ENCODE data around the gene IL31.

IL31 gene

GRCh38 chr12:122126342-122126635 is 47.7 kb downstream of the IL31 start:
- no peaks in the 10 kb centered on the region for H3K4me1 ChIP-seq (ENCODE audit: insufficient read depth, low read length, poor library complexity, severe bottlenecking)
- no peak overlapping the region for H3K4me3 ChIP-seq (ENCODE audit: low read length, poor library complexity, severe bottlenecking)
- H3F3A ChIP-seq (ENCODE audit: low read depth): no peaks in the 10 kb centered on the region
- no peaks in the 10 kb centered on the region for H3K9me2 ChIP-seq (replicated peaks; ENCODE audit: low read depth, low read length)
- H3K27me3 ChIP-seq (ENCODE audit: insufficient read depth, low read length, poor library complexity, severe bottlenecking): no peaks in the 10 kb centered on the region
- peaks cover 35% of the 10 kb centered on the region for H3K79me2 ChIP-seq (ENCODE audit: insufficient read depth, low read length)
- peaks cover 6% of the 10 kb centered on the region for H4K20me1 ChIP-seq (ENCODE audit: insufficient read depth, low read length, poor library complexity, severe bottlenecking)
- no peaks in the 10 kb centered on the region for H3K9me3 ChIP-seq (ENCODE audit: insufficient read depth, low read depth, low read length)
- no peak overlapping the region for H3K4me2 ChIP-seq (ENCODE audit: low read depth, low read length, poor library complexity, severe bottlenecking)
- H3K36me3 ChIP-seq (ENCODE audit: insufficient read depth, low read length): peaks cover 42% of the 10 kb centered on the region; the same call in 1 of the 2 replicates
- no peak overlapping the region for H3K9ac ChIP-seq (ENCODE audit: low read depth, low read length, poor library complexity, severe bottlenecking)
- TF ChIP-seq EZH2phosphoT487 (IDR thresholded peaks at IDR 0.05; ENCODE audit: borderline replicate concordance) (no peak), CTCF (conservative IDR thresholded peaks at IDR 0.05; ENCODE audit: low read length) (no peak)
- no peak overlapping the region for H2AFZ ChIP-seq (ENCODE audit: low read length)

GRCh38 chr12:122125452-122126341 is 48.3 kb downstream of the IL31 start:
- H3K4me3 ChIP-seq (ENCODE audit: low read length, poor library complexity, severe bottlenecking): no peak overlapping the region
- H3K9me3 ChIP-seq (ENCODE audit: insufficient read depth, low read depth, low read length): no peaks in the 10 kb centered on the region
- H3K79me2 ChIP-seq (ENCODE audit: insufficient read depth, low read length): peaks cover 37% of the 10 kb centered on the region
- no peaks in the 10 kb centered on the region for H3F3A ChIP-seq (ENCODE audit: low read depth)
- H3K9me2 ChIP-seq (replicated peaks; ENCODE audit: low read depth, low read length): no peaks in the 10 kb centered on the region
- no peaks in the 10 kb centered on the region for H3K4me1 ChIP-seq (ENCODE audit: insufficient read depth, low read length, poor library complexity, severe bottlenecking)
- TF ChIP-seq EZH2phosphoT487 (IDR thresholded peaks at IDR 0.05; ENCODE audit: borderline replicate concordance) (no peak), CTCF (conservative IDR thresholded peaks at IDR 0.05; ENCODE audit: low read length) (no peak)
- H3K36me3 ChIP-seq (ENCODE audit: insufficient read depth, low read length): peaks cover 36% of the 10 kb centered on the region; the same call in 1 of the 2 replicates
- H4K20me1 ChIP-seq (ENCODE audit: insufficient read depth, low read length, poor library complexity, severe bottlenecking): peaks cover 6% of the 10 kb centered on the region
- H2AFZ ChIP-seq (ENCODE audit: low read length): no peak overlapping the region
- no peak overlapping the region for H3K4me2 ChIP-seq (ENCODE audit: low read depth, low read length, poor library complexity, severe bottlenecking)
- H3K27me3 ChIP-seq (ENCODE audit: insufficient read depth, low read length, poor library complexity, severe bottlenecking): no peaks in the 10 kb centered on the region
- no peak overlapping the region for H3K9ac ChIP-seq (ENCODE audit: low read depth, low read length, poor library complexity, severe bottlenecking)

GRCh38 chr12:122124370-122124769 is 49.7 kb downstream of the IL31 start:
- Histone ChIP-seq H3K9me2 (replicated peaks; ENCODE audit: low read depth, low read length) (no peaks in the 10 kb centered on the region), H3K79me2 (ENCODE audit: insufficient read depth, low read length) (peaks cover 39% of the 10 kb centered on the region), H3K9me3 (ENCODE audit: insufficient read depth, low read depth, low read length) (no peaks in the 10 kb centered on the region), H2AFZ (ENCODE audit: low read length) (no peak overlapping the region), H3F3A (ENCODE audit: low read depth) (no peaks in the 10 kb centered on the region), H3K4me1 (ENCODE audit: insufficient read depth, low read length, poor library complexity, severe bottlenecking) (no peaks in the 10 kb centered on the region), H3K9ac (ENCODE audit: low read depth, low read length, poor library complexity, severe bottlenecking) (no peak overlapping the region), H3K4me3 (ENCODE audit: low read length, poor library complexity, severe bottlenecking) (no peak overlapping the region), H3K27me3 (ENCODE audit: insufficient read depth, low read length, poor library complexity, severe bottlenecking) (no peaks in the 10 kb centered on the region), H3K4me2 (ENCODE audit: low read depth, low read length, poor library complexity, severe bottlenecking) (no peak overlapping the region), H4K20me1 (ENCODE audit: insufficient read depth, low read length, poor library complexity, severe bottlenecking) (peaks cover 6% of the 10 kb centered on the region), H3K36me3 (ENCODE audit: insufficient read depth, low read length) (peaks cover 23% of the 10 kb centered on the region; the same call in 1 of the 2 replicates)
- TF ChIP-seq EZH2phosphoT487 (IDR thresholded peaks at IDR 0.05; ENCODE audit: borderline replicate concordance) (no peak), CTCF (conservative IDR thresholded peaks at IDR 0.05; ENCODE audit: low read length) (no peak)

Data from Loucy (cell line).